ENCODE results near the gene ERBB4.
"Not testable (repeated sequence)": the region's sequence is repeated elsewhere in the genome, so short reads cannot be mapped to it uniquely, and the experiment has no call there.

Gene ERBB4

DNA sequence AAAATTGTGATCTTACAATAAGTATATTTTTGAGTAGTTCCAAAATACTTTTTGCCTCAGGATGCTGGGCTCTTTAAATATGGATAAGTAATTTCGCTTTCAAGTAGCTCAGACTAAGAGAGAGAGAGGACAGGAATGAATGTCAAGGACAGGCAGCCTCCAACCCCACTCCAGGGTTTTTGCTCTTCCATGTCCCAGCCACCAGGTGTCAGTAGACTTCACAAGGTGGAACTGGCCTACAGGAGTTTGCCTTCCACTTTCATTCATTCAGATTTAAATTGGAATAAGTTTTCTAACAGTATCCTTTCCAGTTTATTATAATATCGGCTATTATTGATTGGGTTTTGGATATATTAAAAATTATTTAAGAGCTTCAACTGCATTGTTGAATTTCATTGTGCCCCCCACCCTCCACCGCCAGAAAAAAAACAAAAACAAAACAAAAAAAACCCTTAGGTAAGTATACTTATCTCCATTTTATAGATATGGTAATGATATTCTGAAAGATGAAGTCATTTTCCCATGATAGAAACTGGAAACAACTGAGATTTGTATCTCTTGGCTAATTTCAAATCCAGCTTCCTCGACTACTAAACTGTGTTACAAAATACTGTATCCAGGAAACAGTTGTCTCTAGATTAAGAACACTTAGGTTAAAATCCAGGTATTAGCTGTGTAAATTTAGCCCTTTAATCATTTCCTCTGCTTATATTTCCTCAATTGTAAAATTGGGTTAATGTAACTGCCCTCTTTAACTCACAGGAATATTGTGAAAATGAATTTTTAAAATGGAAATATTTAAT lies 793.1 kb downstream of the ERBB4 start:
- FAIRE-seq: peak; percentile 26
- peak; percentile 33 for DNase-seq (ENCODE audit: insufficient read length, low spot score)

DNA sequence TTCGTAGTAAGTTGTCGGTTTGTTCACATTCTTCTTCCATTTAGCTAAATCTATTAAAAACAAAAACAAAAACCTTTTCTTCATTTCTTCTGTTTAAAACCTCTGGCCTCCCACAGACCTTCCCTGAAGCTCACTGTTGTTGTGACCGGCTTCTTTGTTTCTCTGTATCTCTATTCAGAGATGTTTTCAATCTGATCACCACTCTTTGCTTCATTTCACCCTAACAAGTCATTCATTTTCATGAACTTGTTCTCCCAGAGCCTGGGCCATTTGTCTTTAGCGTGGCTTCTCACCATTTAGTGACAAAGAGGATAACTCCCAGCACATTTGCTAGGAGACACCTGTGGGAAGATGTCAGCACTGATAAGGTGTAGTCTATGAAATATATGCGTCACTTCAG lies 794.2 kb downstream of the ERBB4 start:
- no peak for FAIRE-seq
- TF ChIP-seq POU2F2 (IDR thresholded peaks at IDR 0.05; ENCODE audit: low read depth, low read length): no peak
- no peak for TF ChIP-seq PAX5 (IDR thresholded peaks at IDR 0.05; ENCODE audit: insufficient read depth, low read length, severe bottlenecking)
- no peak for TF ChIP-seq POLR2AphosphoS5 (IDR thresholded peaks at IDR 0.05; ENCODE audit: low read depth, low read length)
- no peak for TF ChIP-seq SPI1 (IDR thresholded peaks at IDR 0.05; ENCODE audit: low read depth, low read length)
- no peak for TF ChIP-seq TAF1 (IDR thresholded peaks at IDR 0.05; ENCODE audit: low read depth, low read length)
- TF ChIP-seq POLR2A (IDR thresholded peaks at IDR 0.05; ENCODE audit: low read depth, low read length): no peak
- DNase-seq (ENCODE audit: insufficient read length, low spot score): no peak

More for the DNA sequence above, 793.1 kb downstream of the ERBB4 start:
- no peak for TF ChIP-seq POLR2AphosphoS5 (IDR thresholded peaks at IDR 0.05; ENCODE audit: low read depth, low read length)
- TF ChIP-seq POU2F2 (IDR thresholded peaks at IDR 0.05; ENCODE audit: low read depth, low read length): no peak
- TF ChIP-seq PAX5 (IDR thresholded peaks at IDR 0.05; ENCODE audit: insufficient read depth, low read length, severe bottlenecking): no peak
- TF ChIP-seq SPI1 (IDR thresholded peaks at IDR 0.05; ENCODE audit: low read depth, low read length): no peak
- no peak for TF ChIP-seq TAF1 (IDR thresholded peaks at IDR 0.05; ENCODE audit: low read depth, low read length)
- TF ChIP-seq POLR2A (IDR thresholded peaks at IDR 0.05; ENCODE audit: low read depth, low read length): no peak

DNA sequence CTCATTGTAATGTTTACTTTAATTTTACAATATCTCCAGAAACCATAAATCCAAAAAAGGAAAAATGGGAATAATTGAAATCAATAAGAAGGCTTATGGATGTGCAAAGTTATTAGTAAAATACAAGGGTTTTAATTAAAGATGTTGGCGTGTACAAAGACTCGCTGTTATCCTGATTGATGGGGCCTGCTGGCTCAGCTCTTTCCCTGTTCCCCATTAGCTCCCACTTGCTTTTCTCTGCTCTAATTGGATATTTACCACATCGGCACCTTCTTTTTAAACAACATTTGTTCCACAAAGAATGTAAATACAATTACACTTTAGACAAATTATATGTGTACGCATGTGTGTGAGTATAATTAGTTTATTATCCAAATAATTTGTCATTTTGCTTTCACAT lies 796.6 kb downstream of the ERBB4 start:
- no peak for TF ChIP-seq TAF1 (IDR thresholded peaks at IDR 0.05; ENCODE audit: low read depth, low read length)
- TF ChIP-seq POLR2A (IDR thresholded peaks at IDR 0.05; ENCODE audit: low read depth, low read length): no peak
- no peak for TF ChIP-seq POLR2AphosphoS5 (IDR thresholded peaks at IDR 0.05; ENCODE audit: low read depth, low read length)
- no peak for TF ChIP-seq PAX5 (IDR thresholded peaks at IDR 0.05; ENCODE audit: insufficient read depth, low read length, severe bottlenecking)
- TF ChIP-seq SPI1 (IDR thresholded peaks at IDR 0.05; ENCODE audit: low read depth, low read length): no peak
- TF ChIP-seq POU2F2 (IDR thresholded peaks at IDR 0.05; ENCODE audit: low read depth, low read length): no peak
- FAIRE-seq (no peak), DNase-seq (ENCODE audit: insufficient read length, low spot score) (no peak)

DNA sequence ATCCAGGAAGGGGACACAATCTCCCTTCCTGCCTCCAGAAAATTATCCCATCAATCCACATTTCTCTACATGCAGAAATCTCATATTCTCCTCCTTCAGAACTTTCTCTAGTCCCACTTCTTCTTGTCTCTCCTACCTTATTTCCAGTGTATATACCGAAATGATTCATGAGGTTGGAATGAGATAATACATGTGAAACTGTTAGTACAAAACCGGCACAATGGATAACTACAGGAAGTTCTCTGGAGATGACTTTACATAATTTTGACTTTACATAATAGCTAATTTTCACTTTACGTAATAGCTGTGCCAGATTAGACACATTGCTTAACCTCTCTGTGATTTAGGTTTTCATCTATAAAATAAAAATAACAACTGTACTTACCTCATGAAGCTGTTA lies 801.3 kb downstream of the ERBB4 start:
- TF ChIP-seq PAX5 (IDR thresholded peaks at IDR 0.05; ENCODE audit: insufficient read depth, low read length, severe bottlenecking) (no peak), SPI1 (IDR thresholded peaks at IDR 0.05; ENCODE audit: low read depth, low read length) (no peak), TAF1 (IDR thresholded peaks at IDR 0.05; ENCODE audit: low read depth, low read length) (no peak), POU2F2 (IDR thresholded peaks at IDR 0.05; ENCODE audit: low read depth, low read length) (no peak), POLR2A (IDR thresholded peaks at IDR 0.05; ENCODE audit: low read depth, low read length) (no peak), POLR2AphosphoS5 (IDR thresholded peaks at IDR 0.05; ENCODE audit: low read depth, low read length) (no peak)
- FAIRE-seq (no peak), DNase-seq (ENCODE audit: insufficient read length, low spot score) (no peak)

DNA sequence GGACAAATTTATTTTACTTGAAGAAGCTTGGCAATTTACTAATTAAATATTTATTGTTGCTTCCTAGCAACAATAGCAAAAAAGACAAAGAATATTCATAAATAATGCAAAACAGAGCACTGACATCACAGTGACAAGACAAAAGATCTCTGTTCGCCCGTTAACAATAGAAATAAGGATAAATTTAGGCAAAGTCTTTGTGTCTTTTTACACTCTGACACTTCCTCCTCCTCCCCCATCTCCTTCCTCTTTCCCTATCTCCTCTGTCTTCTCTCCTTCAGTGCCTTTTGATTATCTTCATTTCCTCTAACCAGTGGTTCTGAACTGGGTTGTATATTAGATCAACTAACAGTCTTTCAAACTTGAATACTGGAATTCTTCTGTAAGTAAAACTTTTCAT lies 808.4 kb downstream of the ERBB4 start:
- FAIRE-seq (no peak), DNase-seq (ENCODE audit: insufficient read length, low spot score) (no peak)
- TF ChIP-seq POU2F2 (IDR thresholded peaks at IDR 0.05; ENCODE audit: low read depth, low read length) (no peak), POLR2AphosphoS5 (IDR thresholded peaks at IDR 0.05; ENCODE audit: low read depth, low read length) (no peak), TAF1 (IDR thresholded peaks at IDR 0.05; ENCODE audit: low read depth, low read length) (no peak), PAX5 (IDR thresholded peaks at IDR 0.05; ENCODE audit: insufficient read depth, low read length, severe bottlenecking) (no peak), POLR2A (IDR thresholded peaks at IDR 0.05; ENCODE audit: low read depth, low read length) (no peak), SPI1 (IDR thresholded peaks at IDR 0.05; ENCODE audit: low read depth, low read length) (no peak)

DNA sequence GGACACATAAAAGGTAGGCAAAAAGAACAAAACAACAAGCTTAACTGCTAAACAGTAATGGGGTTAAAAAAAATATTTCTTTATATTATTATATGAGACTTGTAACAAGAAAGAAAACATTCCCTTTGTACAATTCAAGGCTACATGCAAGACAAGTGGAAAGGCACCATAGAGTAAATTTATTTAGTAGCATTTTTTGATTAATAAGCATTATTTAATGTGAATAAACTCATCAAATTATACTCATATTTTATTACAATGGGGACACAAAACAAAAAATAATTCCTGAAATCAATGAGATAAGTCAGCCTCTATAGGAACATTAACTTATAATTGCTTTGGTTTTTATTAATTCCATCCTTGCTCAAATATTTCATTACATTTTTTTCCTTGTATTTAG lies 809.2 kb downstream of the ERBB4 start:
- no peak for FAIRE-seq

DNA sequence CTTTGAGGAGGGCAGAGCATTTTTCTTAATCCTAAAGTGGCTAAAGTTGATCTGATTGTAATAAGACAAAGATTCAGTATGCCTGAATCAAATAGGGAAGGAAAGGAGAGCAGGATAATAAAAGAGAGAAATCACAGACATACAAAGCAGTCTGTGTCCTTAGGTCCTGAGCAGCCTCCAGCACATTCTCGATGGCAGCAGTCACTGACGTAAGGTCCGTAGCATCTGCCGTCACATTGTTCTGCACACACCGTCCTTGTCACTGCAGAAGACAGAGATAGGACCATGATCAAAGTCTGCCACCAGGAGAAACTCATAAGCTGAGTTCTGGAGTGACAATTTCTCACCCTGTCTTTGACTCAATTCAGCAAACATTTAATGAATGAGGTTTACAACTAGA lies 813.7 kb downstream of the ERBB4 start:
- no peak for FAIRE-seq
- DNase-seq (ENCODE audit: insufficient read length, low spot score): no peak
- TF ChIP-seq TAF1 (IDR thresholded peaks at IDR 0.05; ENCODE audit: low read depth, low read length): no peak

More for the DNA sequence above, 809.2 kb downstream of the ERBB4 start:
- DNase-seq (ENCODE audit: insufficient read length, low spot score): no peak
- TF ChIP-seq TAF1 (IDR thresholded peaks at IDR 0.05; ENCODE audit: low read depth, low read length) (no peak), PAX5 (IDR thresholded peaks at IDR 0.05; ENCODE audit: insufficient read depth, low read length, severe bottlenecking) (no peak), POU2F2 (IDR thresholded peaks at IDR 0.05; ENCODE audit: low read depth, low read length) (no peak), SPI1 (IDR thresholded peaks at IDR 0.05; ENCODE audit: low read depth, low read length) (no peak), POLR2AphosphoS5 (IDR thresholded peaks at IDR 0.05; ENCODE audit: low read depth, low read length) (no peak), POLR2A (IDR thresholded peaks at IDR 0.05; ENCODE audit: low read depth, low read length) (no peak)

DNA sequence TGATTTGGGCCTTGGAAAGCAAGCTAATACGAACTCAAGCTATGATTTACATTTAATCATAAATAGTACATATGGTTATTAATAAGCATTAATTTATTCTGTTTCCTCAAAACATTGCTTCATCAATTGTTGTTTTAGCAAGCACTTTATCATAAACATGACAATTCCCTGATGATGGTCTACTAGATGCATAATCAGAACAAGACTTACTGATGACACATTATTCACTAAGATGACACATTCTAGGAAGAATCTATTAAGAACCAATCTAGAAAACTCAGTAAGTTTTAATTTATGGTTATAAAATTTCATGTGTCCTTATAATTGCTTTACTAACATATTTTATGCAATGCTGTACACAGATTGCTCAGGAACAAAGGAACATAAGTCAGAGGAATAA lies 815.2 kb downstream of the ERBB4 start:
- FAIRE-seq (no peak), DNase-seq (ENCODE audit: insufficient read length, low spot score) (no peak)

DNA sequence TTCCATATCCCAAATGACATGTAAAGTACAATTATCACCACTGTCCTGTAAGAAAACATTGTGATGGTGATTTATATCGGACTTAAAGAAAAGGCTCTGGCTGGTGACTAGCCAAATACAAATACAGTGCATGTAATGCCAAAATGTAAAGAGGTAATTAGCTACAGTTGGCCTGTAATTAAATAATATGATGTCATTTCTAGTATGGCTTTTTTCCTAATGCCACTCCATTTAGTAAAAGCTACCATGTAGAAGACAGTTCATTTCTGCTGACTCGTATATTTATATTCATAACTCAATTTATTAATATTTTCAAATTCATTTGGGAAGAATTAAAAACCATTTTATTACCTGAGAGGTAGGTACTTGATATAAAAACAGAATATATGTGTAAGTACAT lies 815.7 kb downstream of the ERBB4 start:
- FAIRE-seq (no peak), DNase-seq (ENCODE audit: insufficient read length, low spot score) (no peak)
- TF ChIP-seq POLR2AphosphoS5 (IDR thresholded peaks at IDR 0.05; ENCODE audit: low read depth, low read length) (no peak), TAF1 (IDR thresholded peaks at IDR 0.05; ENCODE audit: low read depth, low read length) (no peak), SPI1 (IDR thresholded peaks at IDR 0.05; ENCODE audit: low read depth, low read length) (no peak), PAX5 (IDR thresholded peaks at IDR 0.05; ENCODE audit: insufficient read depth, low read length, severe bottlenecking) (no peak), POLR2A (IDR thresholded peaks at IDR 0.05; ENCODE audit: low read depth, low read length) (no peak), POU2F2 (IDR thresholded peaks at IDR 0.05; ENCODE audit: low read depth, low read length) (no peak)

More for the DNA sequence above, 815.2 kb downstream of the ERBB4 start:
- TF ChIP-seq TAF1 (IDR thresholded peaks at IDR 0.05; ENCODE audit: low read depth, low read length): no peak
- no peak for TF ChIP-seq POLR2A (IDR thresholded peaks at IDR 0.05; ENCODE audit: low read depth, low read length)
- TF ChIP-seq POU2F2 (IDR thresholded peaks at IDR 0.05; ENCODE audit: low read depth, low read length): no peak
- no peak for TF ChIP-seq PAX5 (IDR thresholded peaks at IDR 0.05; ENCODE audit: insufficient read depth, low read length, severe bottlenecking)
- TF ChIP-seq SPI1 (IDR thresholded peaks at IDR 0.05; ENCODE audit: low read depth, low read length): no peak
- no peak for TF ChIP-seq POLR2AphosphoS5 (IDR thresholded peaks at IDR 0.05; ENCODE audit: low read depth, low read length)

DNA sequence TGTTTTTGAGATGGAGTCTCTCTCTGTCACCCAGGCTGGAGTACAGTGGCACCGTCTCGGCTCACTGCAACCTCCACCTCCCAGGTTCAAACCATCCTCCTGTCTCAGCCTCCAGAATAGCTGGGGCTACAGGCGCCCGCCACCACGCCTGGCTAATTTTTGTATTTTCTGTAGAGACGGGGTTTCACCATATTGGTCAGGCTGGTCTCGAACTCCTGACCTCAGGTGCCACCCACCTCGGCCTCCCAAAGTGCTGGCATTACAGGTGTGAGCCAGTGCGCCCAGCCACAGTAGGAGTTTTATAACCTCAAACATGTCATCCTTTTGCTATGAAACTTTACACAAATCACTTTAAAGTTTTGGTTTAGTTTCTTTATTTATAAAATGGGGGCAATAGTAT lies 816.7 kb downstream of the ERBB4 start:
- FAIRE-seq; DNase-seq (ENCODE audit: insufficient read length, low spot score): not testable (repeated sequence)

Data from GM12891 (cell line).